GM19372 (cell line): Measurements from ENCODE around the gene OR5AN1.
A peak's percentile ranks its signal among the peaks of the same experiment; 100 is the strongest.
"Not testable (repeated sequence)": the region's sequence is repeated elsewhere in the genome, so short reads cannot be mapped to it uniquely, and the experiment has no call there.

ENCODE experiments used
- ATAC-seq: cut with Tn5 transposase; IDR thresholded peaks from one replicate; pipeline ENCODE4 v1.9.1; 2021; ENCODE audit warnings: mild to moderate bottlenecking, low read depth, moderate library complexity; ENCODE audit not compliant: unreplicated experiment

The OR5AN1 gene, protein sequence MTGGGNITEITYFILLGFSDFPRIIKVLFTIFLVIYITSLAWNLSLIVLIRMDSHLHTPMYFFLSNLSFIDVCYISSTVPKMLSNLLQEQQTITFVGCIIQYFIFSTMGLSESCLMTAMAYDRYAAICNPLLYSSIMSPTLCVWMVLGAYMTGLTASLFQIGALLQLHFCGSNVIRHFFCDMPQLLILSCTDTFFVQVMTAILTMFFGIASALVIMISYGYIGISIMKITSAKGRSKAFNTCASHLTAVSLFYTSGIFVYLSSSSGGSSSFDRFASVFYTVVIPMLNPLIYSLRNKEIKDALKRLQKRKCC

DNA sequence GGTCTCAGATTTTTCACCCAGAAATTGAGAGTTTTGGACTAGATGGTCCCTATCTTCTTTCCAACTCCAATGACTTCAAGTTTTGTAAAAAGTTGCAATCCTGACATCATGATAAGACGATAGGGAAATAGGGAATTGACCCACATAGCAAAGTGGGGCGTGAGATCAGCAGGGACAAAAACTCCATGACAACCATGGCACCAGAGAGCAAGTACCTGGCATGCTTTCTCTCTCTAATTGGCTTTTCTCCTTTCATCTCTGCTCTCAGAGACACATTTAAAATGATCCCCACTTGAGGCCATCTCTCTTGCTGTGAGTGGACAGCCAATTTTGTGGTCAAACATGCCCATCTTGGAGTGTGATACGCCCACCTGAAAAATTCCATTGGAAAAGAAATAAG, at the start of gene OR5AN1:
TSS of gene OR5AN1 (plus strand) at position 301 of the 400 bp plus-strand sequence. CDS start 5,564 bp downstream, outside the sequence.
- no peak for ATAC-seq

DNA sequence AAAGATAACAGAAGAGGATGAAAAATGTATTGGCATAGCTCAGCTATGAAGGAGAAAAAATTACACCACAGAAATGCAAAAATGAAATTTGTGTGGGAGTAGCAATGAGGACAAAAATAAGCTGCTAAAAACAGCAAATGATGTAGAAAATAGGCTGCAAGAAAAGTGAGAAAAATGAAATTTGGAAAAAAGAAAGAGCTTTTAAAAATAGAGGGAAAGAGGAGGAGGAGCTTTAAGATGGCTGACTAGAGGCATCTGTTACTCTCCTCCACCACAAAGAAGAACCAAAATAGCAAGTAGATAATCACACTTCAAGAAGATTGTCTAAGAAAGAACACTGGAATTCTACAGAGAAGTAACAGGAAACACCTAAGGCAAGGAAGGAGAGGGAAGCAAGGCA, 23.7 kb upstream of the OR5AN1 start:
- no peak for ATAC-seq

DNA sequence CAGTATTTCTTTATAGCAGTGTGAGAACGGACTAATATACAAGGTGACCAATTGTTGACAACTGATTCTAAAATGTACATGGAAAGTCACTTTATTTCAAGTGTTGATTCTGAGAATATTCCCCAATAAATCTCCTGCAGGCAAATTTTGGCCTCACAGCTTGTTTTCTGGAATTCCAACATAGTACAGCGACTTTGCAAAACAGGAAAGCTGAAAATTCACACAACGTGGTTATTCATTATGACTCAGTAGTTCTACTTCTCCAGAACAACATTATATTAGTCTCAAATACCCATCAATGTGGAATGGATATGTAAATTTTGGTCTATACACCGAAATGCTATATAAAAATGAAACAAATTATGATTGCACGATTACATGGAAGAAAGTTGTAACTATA, 22.5 kb upstream of the OR5AN1 start:
- no peak for ATAC-seq

DNA sequence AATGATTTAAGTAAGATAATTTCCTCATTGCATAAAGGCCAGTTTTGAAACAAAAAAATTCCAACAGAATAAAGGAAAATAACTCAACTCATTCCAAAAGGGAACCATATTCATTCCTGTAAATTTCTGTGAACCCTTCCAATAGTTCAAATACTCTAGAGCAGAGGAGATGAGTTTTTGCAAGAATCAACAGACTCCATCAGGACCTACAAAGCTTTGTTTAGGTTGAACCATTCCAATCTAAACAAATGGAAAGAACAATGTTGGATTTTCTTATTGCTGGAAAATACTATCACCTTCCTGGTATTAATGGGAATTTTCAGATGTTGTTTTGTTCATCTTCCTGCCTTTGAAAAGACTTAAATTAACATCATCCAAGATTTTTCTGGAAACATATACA, 21.8 kb upstream of the OR5AN1 start:
- ATAC-seq = no peak

DNA sequence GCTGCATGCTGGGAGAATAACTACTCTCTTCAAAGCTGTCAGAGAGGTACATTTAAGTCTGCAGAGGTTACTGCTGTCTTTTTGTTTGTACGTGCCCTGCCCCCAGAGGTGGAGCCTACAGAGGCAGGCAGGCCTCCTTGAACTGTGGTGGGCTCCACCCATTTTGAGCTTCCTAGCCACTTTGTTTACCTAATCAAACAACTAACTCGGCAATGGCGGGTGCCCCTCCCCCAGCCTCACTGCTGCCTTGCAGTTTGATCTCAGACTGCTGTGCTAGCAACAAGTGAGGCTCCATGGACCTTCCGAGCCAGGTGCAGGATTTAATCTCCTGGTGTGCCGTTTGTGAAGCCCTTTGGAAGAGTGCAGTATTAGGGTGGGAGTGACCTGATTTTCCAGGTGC, 9.0 kb upstream of the OR5AN1 start:
- not testable (repeated sequence) for ATAC-seq

DNA sequence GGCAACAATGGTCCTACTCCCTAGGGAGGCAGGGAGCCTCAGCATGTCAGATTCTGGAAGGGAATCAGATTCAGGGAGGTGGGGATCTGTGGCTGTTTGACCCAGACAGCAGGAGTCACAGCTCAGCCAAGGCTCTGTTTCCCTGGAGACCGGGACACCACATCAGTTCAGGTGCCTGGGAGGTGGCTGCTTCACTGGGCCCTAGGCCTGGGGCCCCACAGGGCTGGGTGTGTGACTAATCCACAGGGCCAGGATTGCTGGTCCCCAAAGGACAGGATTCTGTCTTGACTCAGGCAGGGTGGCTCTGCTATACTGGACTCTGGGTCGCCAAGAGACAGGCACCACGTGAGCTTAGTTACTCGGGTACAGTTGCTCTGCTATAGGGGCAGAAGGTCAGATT, 3.5 kb upstream of the OR5AN1 start:
- no peak for ATAC-seq

DNA sequence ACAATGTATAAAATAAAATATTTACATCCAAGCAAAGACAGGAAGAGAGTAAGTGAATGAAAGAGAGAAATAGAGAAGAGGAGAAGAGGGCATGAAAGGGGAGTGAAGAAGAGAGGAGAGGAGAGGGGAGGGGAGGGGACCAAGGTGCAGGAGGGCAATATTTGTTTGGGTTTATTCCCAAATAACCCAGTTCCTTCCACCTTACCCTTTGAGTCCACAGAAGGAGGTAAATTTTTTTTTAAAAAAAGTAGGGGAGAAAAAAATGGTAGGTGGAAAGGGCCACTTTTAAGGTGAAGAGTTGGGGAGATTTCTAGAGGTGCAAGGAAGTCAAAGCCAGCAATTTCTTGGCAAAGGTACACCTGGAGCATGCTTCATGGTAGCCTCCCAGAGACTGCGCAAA, 2.1 kb upstream of the OR5AN1 start:
- no peak for ATAC-seq

DNA sequence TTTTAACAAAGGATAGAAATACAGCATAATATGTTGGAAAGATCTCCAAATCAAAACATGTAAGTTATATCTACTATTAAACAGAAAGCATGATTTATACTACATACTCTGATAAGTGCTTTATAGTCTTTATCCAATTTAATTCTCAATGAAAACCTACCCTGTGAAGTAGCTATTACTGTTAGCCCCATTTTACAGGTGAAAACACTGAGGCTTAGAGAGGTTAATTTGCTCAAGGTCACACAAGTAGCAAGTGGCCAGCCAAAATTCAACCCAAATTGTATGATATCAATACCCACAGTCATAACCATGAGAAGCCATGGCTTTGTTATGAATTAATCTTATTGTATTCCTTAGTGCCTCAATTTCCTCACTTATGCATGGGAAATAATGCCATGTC, 675 bp upstream of the OR5AN1 start:
- no peak for ATAC-seq

DNA sequence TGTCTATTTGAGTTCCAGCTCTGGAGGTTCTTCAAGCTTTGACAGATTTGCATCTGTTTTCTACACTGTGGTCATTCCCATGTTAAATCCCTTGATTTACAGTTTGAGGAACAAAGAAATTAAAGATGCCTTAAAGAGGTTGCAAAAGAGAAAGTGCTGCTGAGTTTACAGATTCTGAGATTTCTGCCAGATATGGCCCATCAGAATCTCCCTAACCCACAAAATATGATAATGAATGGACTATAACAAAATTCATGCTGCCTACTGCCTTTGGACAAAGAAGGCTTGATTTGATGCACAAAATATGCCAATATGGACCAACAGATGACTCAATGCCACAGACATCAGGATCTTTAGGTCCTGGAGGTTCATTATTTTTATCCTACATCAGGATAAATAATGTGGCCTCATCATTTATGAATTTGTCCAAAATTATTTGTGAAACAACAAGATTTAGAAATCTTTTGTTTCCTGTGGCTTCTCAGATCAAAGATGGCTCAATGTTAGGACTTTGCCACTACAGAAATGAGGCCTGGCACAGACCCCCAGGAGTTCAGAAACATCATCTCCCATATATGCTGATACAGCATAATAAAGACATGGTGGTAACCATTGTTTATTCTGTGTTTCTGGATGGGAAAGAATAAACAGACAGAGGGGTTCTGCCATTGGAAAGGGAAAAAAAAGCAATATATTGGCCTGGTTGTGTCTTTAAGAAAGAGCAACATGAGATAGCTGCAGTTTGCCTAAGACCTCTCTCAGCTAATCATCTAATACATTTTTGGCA, 6.7 kb downstream of the OR5AN1 start:
- ATAC-seq = no peak

DNA sequence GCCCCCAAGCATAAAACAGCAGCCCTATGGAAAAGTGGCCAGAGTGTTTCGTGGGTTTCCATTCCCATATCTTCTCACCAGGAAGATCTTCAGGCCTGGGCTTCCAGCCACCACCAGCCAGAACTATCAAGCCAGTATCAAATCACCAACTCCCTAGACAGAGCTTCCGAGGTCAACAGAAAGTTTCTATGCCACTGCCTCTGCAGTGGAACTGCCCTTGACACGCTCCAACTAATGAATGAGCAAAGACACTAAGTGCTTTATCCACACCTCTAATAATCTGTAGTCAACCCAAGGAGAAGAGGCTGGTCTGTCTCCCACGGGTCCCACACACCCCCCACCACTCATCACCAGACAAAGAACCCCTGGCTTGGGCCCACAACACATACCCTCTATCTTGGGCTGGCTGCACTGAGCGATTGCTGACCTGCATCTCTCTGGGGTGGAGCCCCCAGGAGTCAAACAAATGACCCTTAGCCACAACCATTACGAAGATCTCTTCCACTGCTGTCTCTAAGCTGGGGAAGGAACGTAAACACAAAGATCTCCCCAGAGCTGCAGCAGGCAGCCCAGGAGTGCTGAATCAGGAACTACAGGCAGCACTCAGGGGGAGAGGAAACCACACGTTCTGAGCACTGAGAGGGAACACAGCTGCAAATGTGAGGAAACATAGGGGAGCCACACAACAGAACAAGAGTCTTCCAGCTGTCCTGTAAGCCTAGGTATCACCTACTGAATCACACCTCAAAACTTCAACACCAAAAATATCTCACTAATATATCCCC, 9.7 kb downstream of the OR5AN1 start:
- ATAC-seq = no peak

DNA sequence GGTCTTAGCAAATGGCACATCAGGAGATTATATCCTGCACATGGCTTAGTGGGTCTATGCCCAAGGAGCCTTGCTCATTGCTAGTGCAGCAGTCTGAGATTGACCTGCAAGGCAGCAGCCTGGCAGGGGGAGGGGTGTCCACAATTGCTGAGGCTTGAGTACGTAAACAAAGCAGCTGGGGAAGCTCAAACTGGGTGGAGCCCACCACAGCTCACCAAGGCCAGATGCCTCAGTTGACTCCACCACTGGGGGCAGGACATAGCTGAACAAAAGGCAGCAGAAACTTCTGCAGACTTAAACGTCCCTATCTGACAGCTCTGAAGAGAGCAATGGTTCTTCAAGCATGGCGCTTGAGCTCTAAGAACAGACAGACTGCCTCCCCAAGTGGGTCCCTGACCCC, 13.6 kb downstream of the OR5AN1 start:
- not testable (repeated sequence) for ATAC-seq

DNA sequence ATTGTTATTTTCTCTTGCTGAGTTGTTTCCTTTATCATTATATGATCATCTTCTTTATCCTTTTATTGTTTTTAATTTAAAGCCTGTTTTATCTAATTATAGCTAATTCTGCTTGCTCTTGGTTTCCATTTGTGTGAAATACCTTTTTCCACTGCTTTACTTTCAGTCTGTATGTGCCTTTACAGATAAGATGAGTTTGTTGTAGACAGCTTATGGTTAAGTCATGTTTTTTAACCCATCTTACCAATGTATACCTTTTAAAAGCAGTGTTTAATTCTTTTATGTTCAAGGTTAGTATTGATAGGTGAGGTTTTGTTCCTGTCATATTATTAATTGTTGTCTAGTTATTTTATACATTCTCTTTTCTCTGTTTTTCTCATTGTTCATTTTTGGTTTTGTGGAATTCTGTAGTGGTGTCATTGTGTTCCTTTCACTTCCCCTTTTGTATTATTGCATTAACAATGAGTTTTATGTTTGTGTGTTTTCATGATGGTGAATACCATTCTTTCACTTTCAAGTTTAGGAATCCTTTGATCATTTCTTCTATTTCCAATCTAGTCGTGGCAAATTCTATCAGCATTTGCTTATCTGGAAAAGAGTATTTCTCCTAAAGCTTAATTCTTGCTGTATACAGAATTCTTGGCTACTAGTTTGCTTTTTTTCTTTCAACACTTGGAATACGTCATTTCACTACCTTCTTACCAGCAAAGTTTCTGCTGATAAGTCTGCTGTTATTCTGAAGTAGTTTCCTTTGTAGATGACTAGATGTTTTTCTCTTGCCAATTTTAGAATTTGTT, 21.8 kb downstream of the OR5AN1 start:
- peak; percentile 93 for ATAC-seq

DNA sequence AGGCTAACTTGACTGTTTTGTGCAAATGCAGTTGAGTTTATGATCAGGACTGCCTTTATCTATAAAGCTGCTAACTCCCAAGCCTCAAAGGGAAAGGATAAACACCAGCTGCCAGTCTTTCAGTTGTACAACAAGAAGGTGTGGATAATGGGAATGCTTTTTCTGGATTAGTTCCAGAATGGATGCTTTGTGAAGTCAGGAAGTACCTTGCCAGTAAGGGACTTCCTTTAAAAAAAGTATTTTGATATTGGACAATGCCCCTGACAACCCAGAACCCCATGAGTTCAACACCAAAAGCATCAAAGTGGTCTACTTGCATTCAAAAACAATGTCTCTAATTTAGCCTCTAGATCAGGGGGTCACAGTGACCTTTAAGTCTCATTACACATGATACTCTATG, 35.5 kb downstream of the OR5AN1 start:
- no peak for ATAC-seq

DNA sequence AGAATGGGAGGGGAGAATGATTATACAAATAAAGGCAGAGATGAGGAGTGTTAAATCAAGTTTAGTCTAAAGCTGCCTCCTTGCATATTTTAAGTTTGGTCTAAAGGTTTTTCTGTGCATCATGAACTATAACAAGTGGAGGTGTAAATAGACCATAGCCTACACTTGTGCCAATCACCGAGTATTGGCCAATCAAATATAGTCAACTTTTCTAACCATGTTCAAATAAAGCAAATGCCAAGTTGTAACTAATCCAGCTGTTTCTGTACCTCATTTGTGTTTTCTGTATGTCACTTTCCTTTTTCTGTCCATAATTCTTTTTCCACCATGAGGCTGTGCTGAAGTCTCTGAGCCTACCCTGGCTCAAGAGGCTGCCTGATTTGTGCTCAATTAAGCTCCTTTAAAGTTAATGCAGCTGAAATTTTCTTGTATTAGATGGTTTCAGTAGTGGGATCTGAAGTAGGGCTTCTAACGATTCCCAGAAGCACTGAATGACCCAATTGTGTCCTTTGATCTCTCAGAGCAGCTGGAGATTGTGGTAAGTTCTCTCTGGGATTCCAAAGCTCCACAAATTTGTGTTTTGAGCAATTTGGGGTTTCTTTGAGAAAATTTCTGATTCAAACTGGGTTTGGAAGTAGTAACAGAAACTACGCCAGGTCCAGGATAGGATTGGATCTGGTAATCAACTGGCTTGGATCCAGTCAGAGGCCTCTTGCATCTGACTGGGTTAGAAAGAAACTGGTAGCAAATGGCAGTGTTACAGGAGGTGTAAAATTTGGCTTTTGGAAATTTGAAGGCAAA, 42.0 kb downstream of the OR5AN1 start:
- no peak for ATAC-seq

DNA sequence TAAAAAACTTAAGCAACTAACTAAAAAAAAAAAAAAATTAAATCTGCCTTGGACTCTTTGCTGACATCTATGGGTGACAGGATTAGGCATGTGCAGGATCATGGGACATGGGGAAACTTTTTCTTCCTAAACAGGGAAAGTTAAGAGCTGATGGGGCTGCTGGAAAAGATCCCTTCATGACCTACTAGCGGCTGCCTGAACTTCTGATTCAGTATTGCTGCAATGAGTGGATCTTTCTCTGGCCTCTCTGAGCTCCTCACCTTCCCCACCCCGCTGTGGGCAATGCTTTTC, 42.5 kb downstream of the OR5AN1 start:
- ATAC-seq = no peak

DNA sequence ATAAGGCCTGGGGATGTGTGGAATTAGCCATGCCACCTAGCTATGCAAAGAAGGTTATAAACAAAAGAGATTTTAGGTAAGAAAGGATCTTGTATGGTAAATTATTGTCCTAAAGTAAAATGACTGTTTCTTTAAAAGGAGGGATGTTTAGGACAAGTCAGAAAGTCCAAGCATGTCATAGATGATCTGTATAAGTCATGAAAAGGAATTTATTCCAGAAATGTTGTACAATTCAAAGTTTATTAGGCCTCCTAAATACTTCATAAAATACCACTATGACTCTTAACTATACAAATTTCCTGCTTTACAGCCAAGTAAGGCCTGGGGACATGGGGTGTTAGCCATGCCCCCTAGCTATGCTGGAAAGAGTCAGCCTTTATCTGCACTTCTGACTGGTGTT, 44.9 kb downstream of the OR5AN1 start:
- ATAC-seq = no peak

DNA sequence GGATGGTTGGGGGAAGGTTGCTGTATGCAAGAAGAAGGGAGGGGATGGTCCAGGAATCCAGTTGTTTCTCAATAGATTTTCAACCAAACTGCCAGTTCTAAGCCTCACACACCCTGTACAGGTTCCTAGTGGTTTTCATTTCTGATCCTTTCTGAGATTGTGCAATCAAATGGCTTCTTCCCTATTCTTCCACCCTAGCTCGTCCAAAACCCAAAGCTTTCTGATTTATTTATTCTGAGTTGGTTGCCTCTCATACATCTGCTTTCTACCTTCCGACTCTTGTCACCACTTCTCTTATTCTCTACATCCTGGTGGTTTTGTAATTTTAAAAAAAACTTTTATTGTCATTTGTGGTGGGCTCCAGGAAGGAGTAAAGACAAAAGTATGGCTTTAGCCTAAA, 55.0 kb downstream of the OR5AN1 start:
- no peak for ATAC-seq

DNA sequence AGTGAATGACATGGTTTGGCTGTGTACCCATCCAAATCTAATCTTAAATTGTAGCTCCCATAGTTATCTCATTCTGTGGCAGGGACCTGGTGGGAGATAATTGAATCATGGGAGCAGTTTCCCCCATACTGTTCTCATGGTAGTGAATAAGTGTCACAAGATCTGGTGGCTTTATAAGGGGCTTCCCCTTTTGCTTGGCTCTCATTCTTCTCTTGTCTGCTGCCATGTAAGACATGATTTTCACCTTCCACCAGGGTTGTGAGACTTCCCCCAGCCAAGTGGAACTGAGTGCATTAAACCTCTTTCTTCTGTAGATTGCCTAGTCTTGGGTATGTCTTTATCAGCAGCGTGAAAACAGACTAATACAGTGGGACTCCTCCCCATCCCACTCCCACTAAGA, 56.4 kb downstream of the OR5AN1 start:
- ATAC-seq = no peak

DNA sequence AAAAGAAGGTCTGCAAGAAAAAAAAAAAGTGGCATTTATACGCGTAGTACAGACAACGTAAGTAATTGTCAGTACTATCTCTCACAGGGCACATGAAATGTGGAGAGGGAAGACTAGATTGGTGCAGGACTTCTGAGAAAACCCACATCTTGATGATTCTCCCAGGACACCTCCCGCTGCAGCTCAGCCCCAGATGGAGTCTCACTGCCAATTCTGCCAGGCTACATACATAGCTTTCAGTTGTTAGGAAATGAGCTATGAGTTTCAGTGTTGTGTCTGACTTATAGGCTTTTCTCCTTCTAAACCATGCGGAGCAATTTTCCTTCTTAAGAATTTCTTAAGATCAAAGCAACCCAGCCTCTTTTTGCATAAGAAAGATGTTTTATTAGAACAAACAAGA, 57.9 kb downstream of the OR5AN1 start:
- no peak for ATAC-seq

DNA sequence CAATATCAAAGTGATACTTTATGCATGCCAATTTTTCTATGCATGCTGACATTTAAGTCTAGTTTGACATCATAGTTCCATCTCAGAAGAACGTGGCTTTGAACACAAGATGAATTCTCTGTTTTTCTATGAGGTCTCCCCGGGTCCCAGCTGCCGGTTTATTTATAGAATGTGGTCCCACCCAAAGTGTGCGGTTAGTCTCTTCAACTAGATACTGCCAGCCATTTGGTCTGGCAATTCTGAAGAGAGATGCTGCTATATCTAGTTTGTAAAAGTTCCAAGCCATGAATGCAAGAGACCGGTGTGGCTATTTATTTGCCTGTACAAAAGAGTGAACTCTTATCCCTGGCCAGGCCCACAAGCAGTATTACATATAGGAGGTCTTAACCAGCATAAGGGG, 58.3 kb downstream of the OR5AN1 start:
- no peak for ATAC-seq
